GM12874 (cell line): ENCODE results near the gene FAM110D.

Experiments used
- TF ChIP-seq, protein P1 (sequence below): IDR thresholded peaks from 2 replicates; pipeline ENCODE4 v1.5.1; 2011; ENCODE audit warnings: low read depth, mild to moderate bottlenecking, control low read depth, low read length, moderate library complexity; ENCODE audit not compliant: insufficient read depth

The FAM110D gene

GRCh38 chr1:26210147-26210870, 51.4 kb downstream of the FAM110D start:
- TF ChIP-seq, protein P1, sequence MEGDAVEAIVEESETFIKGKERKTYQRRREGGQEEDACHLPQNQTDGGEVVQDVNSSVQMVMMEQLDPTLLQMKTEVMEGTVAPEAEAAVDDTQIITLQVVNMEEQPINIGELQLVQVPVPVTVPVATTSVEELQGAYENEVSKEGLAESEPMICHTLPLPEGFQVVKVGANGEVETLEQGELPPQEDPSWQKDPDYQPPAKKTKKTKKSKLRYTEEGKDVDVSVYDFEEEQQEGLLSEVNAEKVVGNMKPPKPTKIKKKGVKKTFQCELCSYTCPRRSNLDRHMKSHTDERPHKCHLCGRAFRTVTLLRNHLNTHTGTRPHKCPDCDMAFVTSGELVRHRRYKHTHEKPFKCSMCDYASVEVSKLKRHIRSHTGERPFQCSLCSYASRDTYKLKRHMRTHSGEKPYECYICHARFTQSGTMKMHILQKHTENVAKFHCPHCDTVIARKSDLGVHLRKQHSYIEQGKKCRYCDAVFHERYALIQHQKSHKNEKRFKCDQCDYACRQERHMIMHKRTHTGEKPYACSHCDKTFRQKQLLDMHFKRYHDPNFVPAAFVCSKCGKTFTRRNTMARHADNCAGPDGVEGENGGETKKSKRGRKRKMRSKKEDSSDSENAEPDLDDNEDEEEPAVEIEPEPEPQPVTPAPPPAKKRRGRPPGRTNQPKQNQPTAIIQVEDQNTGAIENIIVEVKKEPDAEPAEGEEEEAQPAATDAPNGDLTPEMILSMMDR: no peak

GRCh38 chr1:26212726-26213125, 53.8 kb downstream of the FAM110D start:
- TF ChIP-seq, protein P1: no peak

GRCh38 chr1:26213335-26213905, 54.5 kb downstream of the FAM110D start:
- TF ChIP-seq, protein P1: no peak
